ENCODE data around the gene HTN1.

DNA sequence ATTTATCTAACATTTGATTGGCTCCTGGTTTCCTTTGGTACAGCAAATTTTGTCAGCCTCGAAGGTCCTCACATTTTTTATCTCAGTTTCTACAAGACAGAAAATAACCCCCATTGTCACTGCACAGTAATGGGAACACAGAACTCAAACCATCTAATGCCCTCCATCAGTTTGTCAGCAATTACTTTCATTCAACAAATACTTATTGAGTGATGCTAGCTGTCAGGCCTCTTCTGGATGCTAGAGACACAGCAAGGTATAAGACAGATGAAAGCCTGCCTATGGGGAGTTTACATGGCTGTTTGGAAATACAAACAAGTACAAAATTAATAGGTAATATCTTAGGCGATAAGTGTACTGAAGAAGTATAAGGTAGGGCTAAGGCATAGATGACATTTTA is 27.0 kb upstream of the HTN1 start:
- TF ChIP-seq, protein P1, sequence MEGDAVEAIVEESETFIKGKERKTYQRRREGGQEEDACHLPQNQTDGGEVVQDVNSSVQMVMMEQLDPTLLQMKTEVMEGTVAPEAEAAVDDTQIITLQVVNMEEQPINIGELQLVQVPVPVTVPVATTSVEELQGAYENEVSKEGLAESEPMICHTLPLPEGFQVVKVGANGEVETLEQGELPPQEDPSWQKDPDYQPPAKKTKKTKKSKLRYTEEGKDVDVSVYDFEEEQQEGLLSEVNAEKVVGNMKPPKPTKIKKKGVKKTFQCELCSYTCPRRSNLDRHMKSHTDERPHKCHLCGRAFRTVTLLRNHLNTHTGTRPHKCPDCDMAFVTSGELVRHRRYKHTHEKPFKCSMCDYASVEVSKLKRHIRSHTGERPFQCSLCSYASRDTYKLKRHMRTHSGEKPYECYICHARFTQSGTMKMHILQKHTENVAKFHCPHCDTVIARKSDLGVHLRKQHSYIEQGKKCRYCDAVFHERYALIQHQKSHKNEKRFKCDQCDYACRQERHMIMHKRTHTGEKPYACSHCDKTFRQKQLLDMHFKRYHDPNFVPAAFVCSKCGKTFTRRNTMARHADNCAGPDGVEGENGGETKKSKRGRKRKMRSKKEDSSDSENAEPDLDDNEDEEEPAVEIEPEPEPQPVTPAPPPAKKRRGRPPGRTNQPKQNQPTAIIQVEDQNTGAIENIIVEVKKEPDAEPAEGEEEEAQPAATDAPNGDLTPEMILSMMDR (conservative IDR thresholded peaks at IDR 0.05): no peak
- TF ChIP-seq EZH2 (IDR thresholded peaks at IDR 0.05; ENCODE audit: low read depth): no peak

Data from PC-9 (cell line).